Measurements from ENCODE around the gene FLT3LG. TPM values are rescaled to one million over a fixed set of nuclear protein-coding genes. Genes with fewer than 3 reads are reported as not detected.
A peak's percentile ranks its signal among the peaks of the same experiment; 100 is the strongest.

FLT3LG gene
- total RNA-seq, 1 experiment from 2014 or later, result 1.5 TPM

DNA sequence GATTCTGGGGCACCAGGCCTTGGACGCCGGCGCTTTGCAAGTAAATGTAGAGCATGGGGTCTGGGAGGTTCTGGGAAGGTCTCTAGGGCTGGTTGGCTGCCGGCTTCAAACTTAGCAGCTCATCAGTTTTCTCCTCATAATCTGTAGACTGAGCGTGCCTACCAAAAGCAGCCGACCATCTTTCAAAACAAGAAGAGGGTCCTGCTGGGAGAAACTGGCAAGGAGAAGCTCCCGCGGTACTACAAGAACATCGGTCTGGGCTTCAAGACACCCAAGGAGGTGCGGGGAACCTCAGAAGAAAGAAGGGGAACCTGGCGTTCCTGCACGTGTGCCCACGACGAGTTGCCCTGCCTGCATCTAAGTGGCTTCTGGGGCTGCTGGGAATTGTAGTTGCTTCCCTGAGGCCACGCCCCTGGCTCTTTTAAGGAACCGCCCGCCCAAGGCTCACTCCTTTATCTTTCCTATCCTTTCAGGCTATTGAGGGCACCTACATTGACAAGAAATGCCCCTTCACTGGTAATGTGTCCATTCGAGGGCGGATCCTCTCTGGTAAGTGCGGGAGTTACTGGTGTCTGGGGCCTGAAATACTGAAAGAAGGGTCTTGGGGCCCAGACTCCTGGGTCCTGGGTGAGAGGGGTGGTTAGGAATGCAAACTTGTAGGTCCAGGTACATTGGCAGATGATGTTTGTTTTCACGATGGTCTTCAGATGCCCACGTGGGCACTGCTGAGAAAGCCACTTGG lies 23.2 kb downstream of the FLT3LG start:
- no peaks in the 10 kb centered on the region for H3K9me3 Mint-ChIP-seq (ENCODE audit: unreplicated experiment)
- POLR2A ChIA-PET, result interaction anchor here (0.7 to 4.4 kb wide), 11 partner anchors 9 to 269 kb away, joined by 3 to 69 read pairs (median 17); partner anchors contain the start of genes ALDH16A1, AP2A1, NOSIP and PIH1D1
- H3K27ac Mint-ChIP-seq (ENCODE audit: low read depth, unreplicated experiment), result peak overlapping the region; percentile 97
- H3K36me3 Mint-ChIP-seq (ENCODE audit: insufficient read depth, unreplicated experiment), result peaks cover 94% of the 10 kb centered on the region
- TSS peak; percentile 82 for BruUV-seq (replicated peaks)
- peaks cover 6% of the 10 kb centered on the region for H3K4me1 Mint-ChIP-seq (ENCODE audit: insufficient read depth, unreplicated experiment)
- CTCF ChIA-PET, result interaction anchor here (1.2 to 1.4 kb wide), 2 partner anchors 49 to 74 kb away, joined by 3 to 6 read pairs; no protein-coding TSS in a partner anchor
- intact Hi-C loops (cut with micrococcal nuclease), result no loop called here
- peak; percentile 68 for DNase-seq (ENCODE audit: unreplicated experiment)
- TF ChIP-seq, protein P1, sequence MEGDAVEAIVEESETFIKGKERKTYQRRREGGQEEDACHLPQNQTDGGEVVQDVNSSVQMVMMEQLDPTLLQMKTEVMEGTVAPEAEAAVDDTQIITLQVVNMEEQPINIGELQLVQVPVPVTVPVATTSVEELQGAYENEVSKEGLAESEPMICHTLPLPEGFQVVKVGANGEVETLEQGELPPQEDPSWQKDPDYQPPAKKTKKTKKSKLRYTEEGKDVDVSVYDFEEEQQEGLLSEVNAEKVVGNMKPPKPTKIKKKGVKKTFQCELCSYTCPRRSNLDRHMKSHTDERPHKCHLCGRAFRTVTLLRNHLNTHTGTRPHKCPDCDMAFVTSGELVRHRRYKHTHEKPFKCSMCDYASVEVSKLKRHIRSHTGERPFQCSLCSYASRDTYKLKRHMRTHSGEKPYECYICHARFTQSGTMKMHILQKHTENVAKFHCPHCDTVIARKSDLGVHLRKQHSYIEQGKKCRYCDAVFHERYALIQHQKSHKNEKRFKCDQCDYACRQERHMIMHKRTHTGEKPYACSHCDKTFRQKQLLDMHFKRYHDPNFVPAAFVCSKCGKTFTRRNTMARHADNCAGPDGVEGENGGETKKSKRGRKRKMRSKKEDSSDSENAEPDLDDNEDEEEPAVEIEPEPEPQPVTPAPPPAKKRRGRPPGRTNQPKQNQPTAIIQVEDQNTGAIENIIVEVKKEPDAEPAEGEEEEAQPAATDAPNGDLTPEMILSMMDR (IDR thresholded peaks at IDR 0.05; ENCODE audit: unreplicated experiment), result no peak
- H3K27me3 Mint-ChIP-seq (ENCODE audit: insufficient read depth, unreplicated experiment), result no peaks in the 10 kb centered on the region
- H3K4me3 Mint-ChIP-seq (ENCODE audit: unreplicated experiment), result peak overlapping the region; percentile 91

DNA sequence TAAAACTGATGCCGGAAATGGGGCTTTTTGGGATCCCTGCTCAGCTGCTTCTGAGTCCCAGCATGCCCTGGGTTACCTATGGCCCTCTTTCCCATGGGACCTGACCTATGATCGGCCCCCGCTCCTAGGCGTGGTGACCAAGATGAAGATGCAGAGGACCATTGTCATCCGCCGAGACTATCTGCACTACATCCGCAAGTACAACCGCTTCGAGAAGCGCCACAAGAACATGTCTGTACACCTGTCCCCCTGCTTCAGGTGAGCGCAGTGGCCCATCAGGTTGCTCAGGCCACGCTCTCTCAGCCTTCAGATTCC lies 23.7 kb downstream of the FLT3LG start:
- no peak for DNase-seq (ENCODE audit: unreplicated experiment)
- intact Hi-C loops (cut with micrococcal nuclease), result no loop called here
- TF ChIP-seq, protein P1 (IDR thresholded peaks at IDR 0.05; ENCODE audit: unreplicated experiment), result no peak
- ChIA-PET POLR2A (interaction anchor here (2.0 to 4.0 kb wide), 3 partner anchors 10 to 82 kb away, joined by 11 to 69 read pairs (median 12); partner anchors contain the start of genes NOSIP, PRRG2 and RPL13A), CTCF (interaction anchor here (1.2 to 1.4 kb wide), 2 partner anchors 49 to 73 kb away, joined by 3 to 6 read pairs; no protein-coding TSS in a partner anchor)
- Mint-ChIP-seq H3K36me3 (ENCODE audit: insufficient read depth, unreplicated experiment) (peaks cover 89% of the 10 kb centered on the region), H3K9me3 (ENCODE audit: unreplicated experiment) (no peaks in the 10 kb centered on the region), H3K4me1 (ENCODE audit: insufficient read depth, unreplicated experiment) (peaks cover 6% of the 10 kb centered on the region), H3K27ac (ENCODE audit: low read depth, unreplicated experiment) (peak overlapping the region; percentile 97), H3K4me3 (ENCODE audit: unreplicated experiment) (peak overlapping the region; percentile 91), H3K27me3 (ENCODE audit: insufficient read depth, unreplicated experiment) (no peaks in the 10 kb centered on the region)
- BruUV-seq (replicated peaks), result no TSS peak

DNA sequence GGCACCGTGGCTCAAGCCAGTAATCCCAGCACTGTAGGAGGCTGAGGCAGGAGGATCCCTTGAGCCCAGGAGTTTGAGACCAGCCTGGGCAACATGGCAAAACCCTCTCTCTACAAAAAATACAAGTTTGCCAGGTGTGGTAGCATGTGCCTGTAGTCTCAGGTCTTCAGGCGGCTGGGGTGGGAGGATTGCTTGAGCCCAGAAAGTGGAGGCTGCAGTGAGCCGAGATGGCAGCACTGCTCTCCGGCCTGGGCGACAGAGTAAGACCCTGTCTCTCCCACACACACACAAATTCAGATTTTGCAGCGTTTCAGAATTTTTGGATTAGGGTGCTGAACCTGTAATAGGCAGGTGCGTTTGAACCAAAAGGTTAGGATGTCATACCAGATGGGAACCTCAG lies 24.5 kb downstream of the FLT3LG start:
- peaks cover 82% of the 10 kb centered on the region for H3K36me3 Mint-ChIP-seq (ENCODE audit: insufficient read depth, unreplicated experiment)
- BruUV-seq (replicated peaks), result no TSS peak
- no peak for DNase-seq (ENCODE audit: unreplicated experiment)
- no peaks in the 10 kb centered on the region for H3K27me3 Mint-ChIP-seq (ENCODE audit: insufficient read depth, unreplicated experiment)
- peaks cover 6% of the 10 kb centered on the region for H3K4me1 Mint-ChIP-seq (ENCODE audit: insufficient read depth, unreplicated experiment)
- TF ChIP-seq, protein P1 (IDR thresholded peaks at IDR 0.05; ENCODE audit: unreplicated experiment), result no peak
- POLR2A ChIA-PET, result interaction anchor here (1.2 to 4.0 kb wide), 4 partner anchors 9 to 82 kb away, joined by 4 to 69 read pairs (median 12); partner anchors contain the start of genes NOSIP, PRRG2 and RPL13A
- H3K4me3 Mint-ChIP-seq (ENCODE audit: unreplicated experiment), result no peak overlapping the region
- H3K27ac Mint-ChIP-seq (ENCODE audit: low read depth, unreplicated experiment), result no peak overlapping the region
- no peaks in the 10 kb centered on the region for H3K9me3 Mint-ChIP-seq (ENCODE audit: unreplicated experiment)
- intact Hi-C loops (cut with micrococcal nuclease), result no loop called here
- CTCF ChIA-PET, result interaction anchor here (1.2 to 1.5 kb wide), 3 partner anchors 25 to 72 kb away, joined by 4 to 8 read pairs (median 5); partner anchors contain the start of gene FLT3LG

DNA sequence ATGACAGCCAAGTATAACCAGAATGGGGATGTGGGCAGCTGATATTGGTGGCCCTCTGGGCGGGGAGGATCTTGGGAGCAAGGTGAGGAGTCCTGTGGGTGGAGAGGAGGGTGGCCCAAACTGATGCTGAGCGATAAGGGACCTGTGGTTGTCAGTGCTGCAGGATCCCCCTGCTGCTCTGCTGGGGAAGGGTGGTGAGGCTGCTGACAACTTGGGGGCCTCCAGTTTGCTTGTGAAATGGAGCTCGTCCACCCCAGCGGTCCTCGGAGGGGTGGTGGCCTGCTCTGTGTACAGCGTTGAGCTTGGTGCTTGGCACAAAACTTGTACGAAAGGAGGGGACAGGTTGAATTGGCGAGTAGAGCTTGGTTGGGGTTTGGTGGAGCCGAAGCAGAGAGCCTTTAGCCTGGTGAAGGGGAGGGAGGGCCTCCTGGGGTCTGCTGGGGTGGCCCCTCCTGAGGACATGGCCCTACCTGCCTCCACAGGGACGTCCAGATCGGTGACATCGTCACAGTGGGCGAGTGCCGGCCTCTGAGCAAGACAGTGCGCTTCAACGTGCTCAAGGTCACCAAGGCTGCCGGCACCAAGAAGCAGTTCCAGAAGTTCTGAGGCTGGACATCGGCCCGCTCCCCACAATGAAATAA lies 25.1 kb downstream of the FLT3LG start:
- Mint-ChIP-seq H3K27me3 (ENCODE audit: insufficient read depth, unreplicated experiment) (no peaks in the 10 kb centered on the region), H3K36me3 (ENCODE audit: insufficient read depth, unreplicated experiment) (peaks cover 75% of the 10 kb centered on the region), H3K4me1 (ENCODE audit: insufficient read depth, unreplicated experiment) (peaks cover 6% of the 10 kb centered on the region), H3K27ac (ENCODE audit: low read depth, unreplicated experiment) (peak overlapping the region; percentile 57), H3K9me3 (ENCODE audit: unreplicated experiment) (no peaks in the 10 kb centered on the region), H3K4me3 (ENCODE audit: unreplicated experiment) (no peak overlapping the region)
- CTCF ChIA-PET, result interaction anchor here (1.2 to 1.5 kb wide), 3 partner anchors 26 to 71 kb away, joined by 4 to 8 read pairs (median 5); partner anchors contain the start of gene FLT3LG
- intact Hi-C loops (cut with micrococcal nuclease), result no loop called here
- BruUV-seq (replicated peaks), result no TSS peak
- POLR2A ChIA-PET, result interaction anchor here (0.7 to 4.0 kb wide), 4 partner anchors 9 to 81 kb away, joined by 4 to 69 read pairs (median 8); partner anchors contain the start of genes NOSIP, PIH1D1, PRRG2 and RPL13A
- TF ChIP-seq, protein P1 (IDR thresholded peaks at IDR 0.05; ENCODE audit: unreplicated experiment), result no peak
- no peak for DNase-seq (ENCODE audit: unreplicated experiment)
